Muscle layer of duodenum (tissue), 2 donors: ENCODE measurements around the gene SEC23B.

Experiments
- H3K27ac ChIP-seq: one replicate; pipeline ENCODE4 v1.7.0; 2013; ENCODE audit warnings: mild to moderate bottlenecking, low read length
- H3K27me3 ChIP-seq: one replicate; pipeline ENCODE4 v1.7.0; 2013; ENCODE audit warnings: low read depth, mild to moderate bottlenecking, control low read depth, low read length
- H3K36me3 ChIP-seq, 2 donors: one replicate each; pipeline ENCODE4 v1.7.0; 2013; ENCODE audit warnings: low read length in 2 of 2, control low read depth in 1 of 2, mild to moderate bottlenecking in 1 of 2; ENCODE audit not compliant: insufficient read depth in 2 of 2, control insufficient read depth in 1 of 2
- H3K4me1 ChIP-seq, 2 donors: one replicate each; pipeline ENCODE4 v1.7.0; 2013; ENCODE audit warnings: low read length in 2 of 2, mild to moderate bottlenecking in 2 of 2, control low read depth in 1 of 2, moderate library complexity in 1 of 2; ENCODE audit not compliant: insufficient read depth in 2 of 2, control insufficient read depth in 1 of 2
- H3K4me3 ChIP-seq, 2 donors: one replicate each; pipeline ENCODE4 v1.7.0; 2013; ENCODE audit warnings: low read length in 2 of 2, low read depth in 1 of 2, mild to moderate bottlenecking in 1 of 2
- H3K9me3 ChIP-seq, 2 donors: one replicate each; pipeline ENCODE4 v1.7.0; 2013; ENCODE audit warnings: low read length in 2 of 2, control low read depth in 1 of 2, mild to moderate bottlenecking in 1 of 2; ENCODE audit not compliant: control insufficient read depth in 1 of 2
- donor health status: healthy.

The SEC23B gene

DNA sequence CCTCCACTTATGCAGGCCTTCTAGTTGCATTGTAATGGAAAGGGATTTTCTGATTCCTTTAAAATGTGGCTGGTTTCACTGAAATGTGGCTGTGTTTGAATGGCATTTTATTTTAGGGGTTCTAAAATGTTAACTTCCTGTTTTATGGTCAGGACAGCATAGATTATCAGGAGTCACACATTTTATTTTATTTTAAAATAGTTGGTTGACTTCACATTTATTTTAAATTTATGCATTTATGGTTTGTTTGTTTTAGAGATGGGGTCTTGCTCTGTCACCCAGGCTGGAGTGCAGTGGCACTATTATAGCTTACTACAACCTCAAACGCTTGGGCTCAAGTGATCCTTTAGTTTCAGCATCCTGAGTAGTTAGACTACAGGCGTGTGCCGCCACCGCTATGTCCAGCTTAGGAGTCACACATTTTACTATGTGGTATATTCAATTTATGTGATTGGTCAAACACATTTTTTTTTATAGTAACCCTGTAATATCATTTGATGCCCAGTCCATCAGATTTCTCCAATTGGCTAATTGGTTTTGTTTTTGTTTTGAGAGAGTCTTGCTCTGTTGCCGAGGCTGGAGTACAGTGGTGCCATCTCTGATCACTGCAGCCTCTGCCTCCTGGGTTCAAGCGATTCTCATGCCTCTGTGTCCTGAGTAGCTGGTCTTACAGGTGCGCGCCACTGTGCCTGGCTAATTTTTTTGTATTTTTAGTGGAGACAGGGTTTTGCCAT lies 82.4 kb downstream of the SEC23B start:
- Histone ChIP-seq H3K4me3 (no peak overlapping the region), H3K27ac (no peak overlapping the region), H3K27me3 (no peaks in the 10 kb centered on the region), H3K9me3 (no peaks in the 10 kb centered on the region), H3K4me1 (peaks cover 4 to 11% of the 10 kb centered on the region in 2 donors), H3K36me3 (peaks cover 6% of the 10 kb centered on the region in 2 donors)

GRCh38 chr20:18596270-18596669 lies 88.5 kb downstream of the SEC23B start:
- Histone ChIP-seq H3K36me3 (peaks cover 11 to 36% of the 10 kb centered on the region in 2 donors), H3K27ac (no peak overlapping the region)

GRCh38 chr20:18609741-18610140 lies 102.0 kb downstream of the SEC23B start:
- Histone ChIP-seq H3K9me3 (no peaks in the 10 kb centered on the region), H3K4me3 (no peak overlapping the region), H3K27me3 (no peaks in the 10 kb centered on the region), H3K36me3 (peaks cover 0 to 8% of the 10 kb centered on the region in 2 donors), H3K27ac (no peak overlapping the region), H3K4me1 (no peaks in the 10 kb centered on the region)

More at GRCh38 chr20:18596270-18596669, 88.5 kb downstream of the SEC23B start:
- Histone ChIP-seq H3K27me3 (no peaks in the 10 kb centered on the region), H3K4me3 (no peak overlapping the region), H3K9me3 (no peaks in the 10 kb centered on the region), H3K4me1 (no peaks in the 10 kb centered on the region)
